NCI-H1092 treated with DMSO at 0.1 percent for 48 hours (cell line): ENCODE results near the gene SPAG16.
"Not testable (repeated sequence)": the region's sequence is repeated elsewhere in the genome, so short reads cannot be mapped to it uniquely, and the experiment has no call there.

Source experiments
- DNase-seq: peaks from one replicate; lab custom pipeline; 2025; lab: John Stamatoyannopoulos, UW

The SPAG16 gene

GRCh38 chr2:213703406-213704098, 419.3 kb downstream of the SPAG16 start:
- no peak for DNase-seq

- no peak for DNase-seq
Measured at GRCh38 chr2:213710164-213710563, 425.9 kb downstream of the SPAG16 start.

- not testable (repeated sequence) for DNase-seq
Measured at GRCh38 chr2:213718411-213718810, 434.1 kb downstream of the SPAG16 start.

- DNase-seq, result no peak
Measured at GRCh38 chr2:213722565-213722964, 438.3 kb downstream of the SPAG16 start.

GRCh38 chr2:213723041-213723560, 438.8 kb downstream of the SPAG16 start:
- DNase-seq, result no peak

- DNase-seq, result no peak
Measured at GRCh38 chr2:213723707-213724106, 439.4 kb downstream of the SPAG16 start.

- no peak for DNase-seq
Measured at GRCh38 chr2:213726101-213726500, 441.8 kb downstream of the SPAG16 start.

GRCh38 chr2:213733893-213734292, 449.6 kb downstream of the SPAG16 start:
- DNase-seq, result no peak

- no peak for DNase-seq
Measured at GRCh38 chr2:213740453-213740852, 456.2 kb downstream of the SPAG16 start.

- DNase-seq, result no peak
Measured at GRCh38 chr2:213751446-213751845, 467.2 kb downstream of the SPAG16 start.

- no peak for DNase-seq
Measured at GRCh38 chr2:213752575-213752974, 468.3 kb downstream of the SPAG16 start.

- DNase-seq, result no peak
Measured at GRCh38 chr2:213757525-213757924, 473.3 kb downstream of the SPAG16 start.

GRCh38 chr2:213763354-213763753, 479.1 kb downstream of the SPAG16 start:
- DNase-seq, result no peak

GRCh38 chr2:213763963-213764362, 479.7 kb downstream of the SPAG16 start:
- no peak for DNase-seq

- no peak for DNase-seq
Measured at GRCh38 chr2:213764849-213765248, 480.6 kb downstream of the SPAG16 start.

GRCh38 chr2:213766062-213766461, 481.8 kb downstream of the SPAG16 start:
- no peak for DNase-seq

GRCh38 chr2:213766465-213766901, 482.2 kb downstream of the SPAG16 start:
- DNase-seq, result no peak

- no peak for DNase-seq
Measured at GRCh38 chr2:213787869-213788268, 503.6 kb downstream of the SPAG16 start.

- DNase-seq, result no peak
Measured at GRCh38 chr2:213789940-213790339, 505.7 kb downstream of the SPAG16 start.

- no peak for DNase-seq
Measured at GRCh38 chr2:213792045-213792444, 507.8 kb downstream of the SPAG16 start.

GRCh38 chr2:213806125-213806726, 522.0 kb downstream of the SPAG16 start:
- peak; percentile 17 for DNase-seq

GRCh38 chr2:213816583-213816982, 532.3 kb downstream of the SPAG16 start:
- no peak for DNase-seq

- no peak for DNase-seq
Measured at GRCh38 chr2:213818436-213818835, 534.2 kb downstream of the SPAG16 start.

- no peak for DNase-seq
Measured at GRCh38 chr2:213834331-213834730, 550.1 kb downstream of the SPAG16 start.
